Measurements from ENCODE around the gene ZNF337. TPM values are rescaled to one million over a fixed set of nuclear protein-coding genes. Genes with fewer than 3 reads are reported as not detected.
"Not testable (repeated sequence)": the region's sequence is repeated elsewhere in the genome, so short reads cannot be mapped to it uniquely, and the experiment has no call there.

ZNF337 gene
- polyA plus RNA-seq, 1 donor from 2014 or later, result 61.2 TPM

DNA sequence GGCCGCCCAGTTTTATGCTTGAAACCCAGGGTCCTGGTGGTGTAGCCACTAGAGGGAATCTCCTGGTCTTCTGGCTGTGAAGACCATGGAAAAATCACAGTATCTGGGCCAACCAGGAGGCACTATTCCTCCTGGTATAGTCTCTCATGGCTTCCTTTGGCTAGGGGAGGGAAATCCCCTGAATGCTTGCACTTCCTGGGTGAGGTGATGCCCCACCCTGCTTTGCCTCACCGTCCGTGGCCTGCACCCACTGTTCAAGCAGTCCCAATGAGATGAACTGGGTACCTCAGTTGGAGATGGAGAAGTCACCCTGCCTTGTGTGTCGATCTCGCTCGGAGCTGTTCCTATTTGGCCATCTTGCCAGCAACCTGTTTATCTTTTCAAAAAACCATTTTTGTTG lies 10.1 kb upstream of the ZNF337 start:
- Histone ChIP-seq H3K79me2 (replicated peaks; ENCODE audit: insufficient read depth, low read length) (no peaks in the 10 kb centered on the region), H3K4me3 (ENCODE audit: low read length) (no peak overlapping the region), H3K4me2 (ENCODE audit: low read length) (no peak overlapping the region), H3F3A (ENCODE audit: insufficient read depth, low read length, poor library complexity, severe bottlenecking) (no peaks in the 10 kb centered on the region), H3K9me2 (ENCODE audit: insufficient read depth, low read length) (no peaks in the 10 kb centered on the region), H3K9me3 (ENCODE audit: low read length) (no peaks in the 10 kb centered on the region), H3K36me3 (ENCODE audit: insufficient read depth, low read length) (no peaks in the 10 kb centered on the region), H3K9ac (ENCODE audit: low read length) (no peak overlapping the region), H4K20me1 (ENCODE audit: insufficient read depth) (no peaks in the 10 kb centered on the region), H3K27me3 (ENCODE audit: insufficient read depth, low read depth, low read length) (no peaks in the 10 kb centered on the region), H2AFZ (ENCODE audit: low read depth, low read length) (no peak overlapping the region), H3K27ac (ENCODE audit: low read length) (no peak overlapping the region)
- TF ChIP-seq RAD21 (conservative IDR thresholded peaks at IDR 0.05), result no peak
- no peak for TF ChIP-seq POLR2AphosphoS5 (IDR thresholded peaks at IDR 0.05)
- TF ChIP-seq EZH2 (IDR thresholded peaks at IDR 0.05; ENCODE audit: borderline replicate concordance, insufficient read depth, low read length, poor library complexity, severe bottlenecking), result no peak
- TF ChIP-seq TAF1 (IDR thresholded peaks at IDR 0.05; ENCODE audit: low read depth), result no peak
- TF ChIP-seq EP300 (conservative IDR thresholded peaks at IDR 0.05; ENCODE audit: poor library complexity, severe bottlenecking), result no peak
- no peak for TF ChIP-seq SMC3 (conservative IDR thresholded peaks at IDR 0.05; ENCODE audit: poor library complexity)

DNA sequence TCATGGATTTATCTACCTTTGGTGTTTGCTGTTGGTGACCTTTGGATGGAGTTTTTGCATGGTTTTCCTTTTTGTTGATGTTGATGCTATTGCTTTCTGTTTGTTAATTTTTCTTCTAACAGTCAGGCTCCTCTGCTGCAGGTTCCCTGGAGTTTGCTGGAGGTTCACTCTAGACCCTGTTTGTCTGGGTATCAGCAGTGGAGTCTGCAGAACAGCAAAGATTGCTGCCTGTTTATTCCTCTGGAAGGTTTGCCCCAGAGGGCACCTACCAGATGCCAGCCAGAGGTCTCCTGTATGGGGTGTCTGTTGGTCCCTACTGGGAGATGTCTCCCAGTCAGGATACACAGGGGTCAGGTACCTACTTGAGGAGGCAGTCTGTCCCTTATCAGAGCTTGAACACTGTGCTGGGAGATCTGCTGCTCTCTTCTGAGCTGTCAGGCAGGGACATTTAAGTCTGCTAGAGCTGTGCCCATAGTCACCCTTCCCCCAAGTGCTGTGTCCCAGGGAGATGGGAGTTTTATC lies 9.2 kb upstream of the ZNF337 start:
- Histone ChIP-seq H3K9me3 (ENCODE audit: low read length) (no peaks in the 10 kb centered on the region), H3K27ac (ENCODE audit: low read length) (no peak overlapping the region), H4K20me1 (ENCODE audit: insufficient read depth) (no peaks in the 10 kb centered on the region), H2AFZ (ENCODE audit: low read depth, low read length) (no peak overlapping the region), H3K36me3 (ENCODE audit: insufficient read depth, low read length) (no peaks in the 10 kb centered on the region), H3K4me3 (ENCODE audit: low read length) (no peak overlapping the region), H3K9ac (ENCODE audit: low read length) (no peak overlapping the region), H3K27me3 (ENCODE audit: insufficient read depth, low read depth, low read length) (no peaks in the 10 kb centered on the region), H3F3A (ENCODE audit: insufficient read depth, low read length, poor library complexity, severe bottlenecking) (no peaks in the 10 kb centered on the region), H3K4me2 (ENCODE audit: low read length) (no peak overlapping the region), H3K79me2 (replicated peaks; ENCODE audit: insufficient read depth, low read length) (no peaks in the 10 kb centered on the region), H3K9me2 (ENCODE audit: insufficient read depth, low read length) (no peaks in the 10 kb centered on the region)
- TF ChIP-seq SMC3 (conservative IDR thresholded peaks at IDR 0.05; ENCODE audit: poor library complexity) (no peak), RAD21 (conservative IDR thresholded peaks at IDR 0.05) (no peak), TAF1 (IDR thresholded peaks at IDR 0.05; ENCODE audit: low read depth) (no peak), MXI1 (conservative IDR thresholded peaks at IDR 0.05; ENCODE audit: poor library complexity, severe bottlenecking) (no peak), EP300 (conservative IDR thresholded peaks at IDR 0.05; ENCODE audit: poor library complexity, severe bottlenecking) (no peak), EZH2 (IDR thresholded peaks at IDR 0.05; ENCODE audit: borderline replicate concordance, insufficient read depth, low read length, poor library complexity, severe bottlenecking) (no peak), POLR2AphosphoS5 (IDR thresholded peaks at IDR 0.05) (no peak)
- TF ChIP-seq, protein P1, sequence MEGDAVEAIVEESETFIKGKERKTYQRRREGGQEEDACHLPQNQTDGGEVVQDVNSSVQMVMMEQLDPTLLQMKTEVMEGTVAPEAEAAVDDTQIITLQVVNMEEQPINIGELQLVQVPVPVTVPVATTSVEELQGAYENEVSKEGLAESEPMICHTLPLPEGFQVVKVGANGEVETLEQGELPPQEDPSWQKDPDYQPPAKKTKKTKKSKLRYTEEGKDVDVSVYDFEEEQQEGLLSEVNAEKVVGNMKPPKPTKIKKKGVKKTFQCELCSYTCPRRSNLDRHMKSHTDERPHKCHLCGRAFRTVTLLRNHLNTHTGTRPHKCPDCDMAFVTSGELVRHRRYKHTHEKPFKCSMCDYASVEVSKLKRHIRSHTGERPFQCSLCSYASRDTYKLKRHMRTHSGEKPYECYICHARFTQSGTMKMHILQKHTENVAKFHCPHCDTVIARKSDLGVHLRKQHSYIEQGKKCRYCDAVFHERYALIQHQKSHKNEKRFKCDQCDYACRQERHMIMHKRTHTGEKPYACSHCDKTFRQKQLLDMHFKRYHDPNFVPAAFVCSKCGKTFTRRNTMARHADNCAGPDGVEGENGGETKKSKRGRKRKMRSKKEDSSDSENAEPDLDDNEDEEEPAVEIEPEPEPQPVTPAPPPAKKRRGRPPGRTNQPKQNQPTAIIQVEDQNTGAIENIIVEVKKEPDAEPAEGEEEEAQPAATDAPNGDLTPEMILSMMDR (IDR thresholded peaks at IDR 0.05; ENCODE audit: poor library complexity, severe bottlenecking), result no peak
- TF ChIP-seq, protein P2, sequence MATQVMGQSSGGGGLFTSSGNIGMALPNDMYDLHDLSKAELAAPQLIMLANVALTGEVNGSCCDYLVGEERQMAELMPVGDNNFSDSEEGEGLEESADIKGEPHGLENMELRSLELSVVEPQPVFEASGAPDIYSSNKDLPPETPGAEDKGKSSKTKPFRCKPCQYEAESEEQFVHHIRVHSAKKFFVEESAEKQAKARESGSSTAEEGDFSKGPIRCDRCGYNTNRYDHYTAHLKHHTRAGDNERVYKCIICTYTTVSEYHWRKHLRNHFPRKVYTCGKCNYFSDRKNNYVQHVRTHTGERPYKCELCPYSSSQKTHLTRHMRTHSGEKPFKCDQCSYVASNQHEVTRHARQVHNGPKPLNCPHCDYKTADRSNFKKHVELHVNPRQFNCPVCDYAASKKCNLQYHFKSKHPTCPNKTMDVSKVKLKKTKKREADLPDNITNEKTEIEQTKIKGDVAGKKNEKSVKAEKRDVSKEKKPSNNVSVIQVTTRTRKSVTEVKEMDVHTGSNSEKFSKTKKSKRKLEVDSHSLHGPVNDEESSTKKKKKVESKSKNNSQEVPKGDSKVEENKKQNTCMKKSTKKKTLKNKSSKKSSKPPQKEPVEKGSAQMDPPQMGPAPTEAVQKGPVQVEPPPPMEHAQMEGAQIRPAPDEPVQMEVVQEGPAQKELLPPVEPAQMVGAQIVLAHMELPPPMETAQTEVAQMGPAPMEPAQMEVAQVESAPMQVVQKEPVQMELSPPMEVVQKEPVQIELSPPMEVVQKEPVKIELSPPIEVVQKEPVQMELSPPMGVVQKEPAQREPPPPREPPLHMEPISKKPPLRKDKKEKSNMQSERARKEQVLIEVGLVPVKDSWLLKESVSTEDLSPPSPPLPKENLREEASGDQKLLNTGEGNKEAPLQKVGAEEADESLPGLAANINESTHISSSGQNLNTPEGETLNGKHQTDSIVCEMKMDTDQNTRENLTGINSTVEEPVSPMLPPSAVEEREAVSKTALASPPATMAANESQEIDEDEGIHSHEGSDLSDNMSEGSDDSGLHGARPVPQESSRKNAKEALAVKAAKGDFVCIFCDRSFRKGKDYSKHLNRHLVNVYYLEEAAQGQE (IDR thresholded peaks at IDR 0.05; ENCODE audit: borderline replicate concordance), result no peak

DNA sequence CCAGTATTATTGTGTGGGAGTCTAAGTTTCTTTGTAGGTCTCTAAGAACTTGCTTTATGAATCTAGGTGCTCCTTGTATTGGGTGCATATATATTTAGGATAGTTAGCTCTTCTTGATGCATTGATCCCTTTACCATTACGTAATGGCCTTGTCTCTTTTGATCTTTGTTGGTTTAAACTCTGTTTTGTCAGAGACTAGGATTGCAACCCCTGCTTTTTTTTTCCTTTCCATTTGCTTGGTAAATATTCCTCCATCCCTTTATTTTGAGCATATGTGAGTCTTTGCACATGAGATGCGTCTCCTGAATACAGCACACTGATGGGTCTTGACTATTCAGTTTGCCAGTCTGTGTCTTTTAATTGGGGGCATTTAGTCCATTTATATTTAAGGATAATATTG lies 7.7 kb upstream of the ZNF337 start:
- H3K27me3 ChIP-seq (ENCODE audit: insufficient read depth, low read depth, low read length); H3K79me2 ChIP-seq (replicated peaks; ENCODE audit: insufficient read depth, low read length); H3K9me2 ChIP-seq (ENCODE audit: insufficient read depth, low read length); H3K9ac ChIP-seq (ENCODE audit: low read length); H2AFZ ChIP-seq (ENCODE audit: low read depth, low read length); H3K36me3 ChIP-seq (ENCODE audit: insufficient read depth, low read length); H3K4me3 ChIP-seq (ENCODE audit: low read length); H3F3A ChIP-seq (ENCODE audit: insufficient read depth, low read length, poor library complexity, severe bottlenecking); H3K4me2 ChIP-seq (ENCODE audit: low read length); H4K20me1 ChIP-seq (ENCODE audit: insufficient read depth); H3K27ac ChIP-seq (ENCODE audit: low read length); H3K9me3 ChIP-seq (ENCODE audit: low read length): not testable (repeated sequence)

DNA sequence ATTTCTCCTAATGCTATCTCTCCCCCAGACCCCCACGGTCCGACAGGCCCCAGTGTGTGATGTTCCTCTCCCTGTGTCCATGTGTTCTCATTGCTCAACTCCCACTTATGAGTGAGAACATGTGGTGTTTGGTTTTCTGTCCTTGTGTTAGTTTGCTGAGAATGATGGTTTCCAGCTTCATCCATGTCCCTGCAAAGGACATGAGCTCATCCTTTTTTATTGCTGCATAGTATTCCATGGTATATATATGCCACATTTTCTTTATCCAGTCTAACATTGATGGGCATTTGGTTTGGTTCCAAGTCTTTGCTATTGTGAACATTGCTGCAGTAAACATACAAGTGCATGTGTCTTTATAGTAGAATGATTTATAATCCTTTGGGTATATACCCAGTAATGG lies 4.2 kb upstream of the ZNF337 start:
- not testable (repeated sequence) for H3K9ac ChIP-seq (ENCODE audit: low read length); H3K9me2 ChIP-seq (ENCODE audit: insufficient read depth, low read length); H3F3A ChIP-seq (ENCODE audit: insufficient read depth, low read length, poor library complexity, severe bottlenecking); H4K20me1 ChIP-seq (ENCODE audit: insufficient read depth); H2AFZ ChIP-seq (ENCODE audit: low read depth, low read length); H3K27me3 ChIP-seq (ENCODE audit: insufficient read depth, low read depth, low read length); H3K4me3 ChIP-seq (ENCODE audit: low read length); H3K79me2 ChIP-seq (replicated peaks; ENCODE audit: insufficient read depth, low read length); H3K36me3 ChIP-seq (ENCODE audit: insufficient read depth, low read length); H3K9me3 ChIP-seq (ENCODE audit: low read length); H3K27ac ChIP-seq (ENCODE audit: low read length); H3K4me2 ChIP-seq (ENCODE audit: low read length)
